Measurements from ENCODE around the gene BCO1.
"Not testable (repeated sequence)": the region's sequence is repeated elsewhere in the genome, so short reads cannot be mapped to it uniquely, and the experiment has no call there.

The BCO1 gene
- total RNA-seq, result 0 reads per million in 4 donors

GRCh38 chr16:81238296-81239011, at the start of gene BCO1:
BCO1 (plus strand) TSS chr16:81238689; CDS start chr16:81238909, 220 bp downstream.
- no peak for DNase-seq

GRCh38 chr16:81189100-81189664, 49.3 kb upstream of the BCO1 start:
- DNase-seq, result no peak

- no peak for DNase-seq
Measured at GRCh38 chr16:81190667-81191066, 47.8 kb upstream of the BCO1 start.

GRCh38 chr16:81195885-81196534, 42.5 kb upstream of the BCO1 start:
- DNase-seq, result no peak

- no peak for DNase-seq
Measured at GRCh38 chr16:81198635-81199034, 39.9 kb upstream of the BCO1 start.

- DNase-seq, result no peak
Measured at GRCh38 chr16:81201267-81201666, 37.2 kb upstream of the BCO1 start.

- DNase-seq, result peak in 2 of 5 donors; percentile 28 to 45
Measured at GRCh38 chr16:81204798-81205680, 33.5 kb upstream of the BCO1 start.

- DNase-seq, result no peak
Measured at GRCh38 chr16:81207076-81207475, 31.4 kb upstream of the BCO1 start.

- DNase-seq, result no peak
Measured at GRCh38 chr16:81210807-81211206, 27.7 kb upstream of the BCO1 start.

- DNase-seq, result no peak
Measured at GRCh38 chr16:81212830-81213465, 25.5 kb upstream of the BCO1 start.

- no peak for DNase-seq
Measured at GRCh38 chr16:81214745-81215166, 23.7 kb upstream of the BCO1 start.

GRCh38 chr16:81216114-81216513, 22.4 kb upstream of the BCO1 start:
- DNase-seq, result no peak

- no peak for DNase-seq
Measured at GRCh38 chr16:81216706-81217105, 21.8 kb upstream of the BCO1 start.

- no peak for DNase-seq
Measured at GRCh38 chr16:81219151-81219550, 19.3 kb upstream of the BCO1 start.

GRCh38 chr16:81220349-81220748, 18.1 kb upstream of the BCO1 start:
- DNase-seq, result no peak

GRCh38 chr16:81221731-81222130, 16.8 kb upstream of the BCO1 start:
- DNase-seq, result no peak

GRCh38 chr16:81224824-81225223, 13.7 kb upstream of the BCO1 start:
- DNase-seq, result no peak

- DNase-seq, result not testable (repeated sequence)
Measured at GRCh38 chr16:81225697-81226096, 12.8 kb upstream of the BCO1 start.

- no peak for DNase-seq
Measured at GRCh38 chr16:81227785-81228184, 10.7 kb upstream of the BCO1 start.

- DNase-seq, result no peak
Measured at GRCh38 chr16:81229811-81230210, 8.7 kb upstream of the BCO1 start.

- no peak for DNase-seq
Measured at GRCh38 chr16:81231014-81231413, 7.5 kb upstream of the BCO1 start.

GRCh38 chr16:81232740-81233367, 5.6 kb upstream of the BCO1 start:
- no peak for DNase-seq

All from T-helper 1 cell (primary cell).